ENCODE results near the gene ATP6V0E2.
"Not testable (repeated sequence)": the region's sequence is repeated elsewhere in the genome, so short reads cannot be mapped to it uniquely, and the experiment has no call there.

ATP6V0E2 gene

DNA sequence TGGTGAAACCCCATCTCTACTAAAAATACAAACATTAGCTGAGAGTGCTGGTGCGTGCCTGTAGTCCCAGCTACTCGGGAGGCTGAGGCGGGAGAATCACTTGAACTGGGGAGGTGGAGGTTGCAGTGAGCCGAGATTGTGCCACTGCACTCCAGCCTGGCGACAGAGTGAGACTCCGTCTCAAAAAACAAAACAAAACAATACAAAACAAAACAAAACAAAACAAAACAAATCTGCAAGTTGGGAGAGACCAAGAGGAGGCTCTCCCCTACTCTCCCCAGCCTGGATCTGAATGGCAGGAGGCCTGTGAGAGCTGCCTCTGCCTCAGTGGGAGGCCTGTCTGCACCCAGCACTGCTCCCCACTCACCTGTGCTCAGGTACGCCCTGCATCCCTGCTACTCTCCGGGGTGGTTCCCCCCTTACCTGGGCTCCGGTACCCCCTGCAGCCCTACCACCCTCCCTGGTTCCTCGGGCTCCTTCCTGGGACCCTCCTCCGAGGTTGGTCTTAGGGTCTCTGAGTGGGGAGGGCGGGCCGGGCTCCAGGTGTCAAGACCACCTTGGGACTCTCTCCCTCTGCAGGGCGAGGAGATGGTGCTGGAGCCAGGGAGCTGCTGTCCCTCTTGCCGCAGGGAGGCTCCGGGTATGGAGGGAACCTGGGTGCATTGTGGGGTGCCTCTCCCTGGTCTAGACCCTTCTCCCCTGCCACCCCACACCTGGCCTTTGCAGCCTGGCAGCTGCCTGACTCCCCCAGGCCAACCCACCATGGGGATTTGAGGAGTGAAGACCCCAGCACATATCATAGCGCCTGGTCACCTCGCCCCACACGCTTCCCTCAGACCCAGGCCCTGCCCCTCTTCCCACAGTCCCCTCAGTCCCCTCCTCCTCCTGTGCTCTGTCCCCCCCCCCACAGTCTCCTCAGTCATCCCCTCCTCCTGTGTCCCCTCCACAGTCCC lies 45.1 kb upstream of the ATP6V0E2 start:
- H3K4me1 ChIP-seq (ENCODE audit: control insufficient read depth, low read length), result no peaks in the 10 kb centered on the region
- no peaks in the 10 kb centered on the region for H3F3A ChIP-seq (ENCODE audit: control insufficient read depth, insufficient read depth)
- no peaks in the 10 kb centered on the region for H3K36me3 ChIP-seq (ENCODE audit: control insufficient read depth, low read length)
- no peak overlapping the region for H3K4me2 ChIP-seq (ENCODE audit: low read length)
- H3K79me2 ChIP-seq (ENCODE audit: control insufficient read depth, low read length), result no peaks in the 10 kb centered on the region
- H3K27ac ChIP-seq (ENCODE audit: low read depth, low read length), result no peak overlapping the region
- no peaks in the 10 kb centered on the region for H3K9me3 ChIP-seq (ENCODE audit: control insufficient read depth, insufficient read depth, low read length)
- H3K27me3 ChIP-seq (ENCODE audit: control insufficient read depth, low read length), result peaks cover 14% of the 10 kb centered on the region; the same call in 1 of the 2 replicates
- H4K20me1 ChIP-seq (ENCODE audit: control insufficient read depth, insufficient read depth, low read depth, low read length), result no peaks in the 10 kb centered on the region
- H3K9me2 ChIP-seq (replicated peaks; ENCODE audit: control insufficient read depth, low read length), result no peaks in the 10 kb centered on the region
- TF ChIP-seq EZH2phosphoT487 (IDR thresholded peaks at IDR 0.05; ENCODE audit: borderline replicate concordance, low read length), result no peak
- TF ChIP-seq, protein P1, sequence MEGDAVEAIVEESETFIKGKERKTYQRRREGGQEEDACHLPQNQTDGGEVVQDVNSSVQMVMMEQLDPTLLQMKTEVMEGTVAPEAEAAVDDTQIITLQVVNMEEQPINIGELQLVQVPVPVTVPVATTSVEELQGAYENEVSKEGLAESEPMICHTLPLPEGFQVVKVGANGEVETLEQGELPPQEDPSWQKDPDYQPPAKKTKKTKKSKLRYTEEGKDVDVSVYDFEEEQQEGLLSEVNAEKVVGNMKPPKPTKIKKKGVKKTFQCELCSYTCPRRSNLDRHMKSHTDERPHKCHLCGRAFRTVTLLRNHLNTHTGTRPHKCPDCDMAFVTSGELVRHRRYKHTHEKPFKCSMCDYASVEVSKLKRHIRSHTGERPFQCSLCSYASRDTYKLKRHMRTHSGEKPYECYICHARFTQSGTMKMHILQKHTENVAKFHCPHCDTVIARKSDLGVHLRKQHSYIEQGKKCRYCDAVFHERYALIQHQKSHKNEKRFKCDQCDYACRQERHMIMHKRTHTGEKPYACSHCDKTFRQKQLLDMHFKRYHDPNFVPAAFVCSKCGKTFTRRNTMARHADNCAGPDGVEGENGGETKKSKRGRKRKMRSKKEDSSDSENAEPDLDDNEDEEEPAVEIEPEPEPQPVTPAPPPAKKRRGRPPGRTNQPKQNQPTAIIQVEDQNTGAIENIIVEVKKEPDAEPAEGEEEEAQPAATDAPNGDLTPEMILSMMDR (IDR thresholded peaks at IDR 0.05; ENCODE audit: low read depth, low read length, poor library complexity, severe bottlenecking), result no peak
- no peak overlapping the region for H3K4me3 ChIP-seq (ENCODE audit: low read length)

DNA sequence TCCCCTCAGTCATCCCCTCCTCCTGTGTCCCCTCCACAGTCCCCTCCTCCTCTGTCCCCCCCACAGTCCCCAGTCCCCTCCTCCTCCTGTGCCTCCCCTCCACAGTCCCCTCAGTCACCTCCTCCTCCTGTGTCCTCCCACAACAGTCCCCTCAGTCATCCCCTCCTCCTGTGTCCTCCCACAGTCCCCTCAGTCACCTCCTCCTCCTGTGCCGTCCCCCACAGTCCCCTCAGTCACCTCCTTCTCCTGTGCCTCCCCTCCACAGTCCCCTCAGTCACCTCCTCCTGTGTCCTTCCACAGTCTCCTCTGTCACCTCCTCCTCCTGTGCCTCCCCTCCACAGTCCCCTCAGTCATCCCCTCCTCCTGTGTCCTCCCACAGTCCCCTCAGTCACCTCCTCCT lies 43.2 kb upstream of the ATP6V0E2 start:
- H3K4me1 ChIP-seq (ENCODE audit: control insufficient read depth, low read length); H3K9me2 ChIP-seq (replicated peaks; ENCODE audit: control insufficient read depth, low read length); H3K9me3 ChIP-seq (ENCODE audit: control insufficient read depth, insufficient read depth, low read length); H4K20me1 ChIP-seq (ENCODE audit: control insufficient read depth, insufficient read depth, low read depth, low read length); H3K79me2 ChIP-seq (ENCODE audit: control insufficient read depth, low read length); H3F3A ChIP-seq (ENCODE audit: control insufficient read depth, insufficient read depth); H3K27ac ChIP-seq (ENCODE audit: low read depth, low read length); H3K36me3 ChIP-seq (ENCODE audit: control insufficient read depth, low read length); H3K4me3 ChIP-seq (ENCODE audit: low read length); H3K4me2 ChIP-seq (ENCODE audit: low read length): not testable (repeated sequence)
- peaks cover 29% of the 10 kb centered on the region for H3K27me3 ChIP-seq (ENCODE audit: control insufficient read depth, low read length)

DNA sequence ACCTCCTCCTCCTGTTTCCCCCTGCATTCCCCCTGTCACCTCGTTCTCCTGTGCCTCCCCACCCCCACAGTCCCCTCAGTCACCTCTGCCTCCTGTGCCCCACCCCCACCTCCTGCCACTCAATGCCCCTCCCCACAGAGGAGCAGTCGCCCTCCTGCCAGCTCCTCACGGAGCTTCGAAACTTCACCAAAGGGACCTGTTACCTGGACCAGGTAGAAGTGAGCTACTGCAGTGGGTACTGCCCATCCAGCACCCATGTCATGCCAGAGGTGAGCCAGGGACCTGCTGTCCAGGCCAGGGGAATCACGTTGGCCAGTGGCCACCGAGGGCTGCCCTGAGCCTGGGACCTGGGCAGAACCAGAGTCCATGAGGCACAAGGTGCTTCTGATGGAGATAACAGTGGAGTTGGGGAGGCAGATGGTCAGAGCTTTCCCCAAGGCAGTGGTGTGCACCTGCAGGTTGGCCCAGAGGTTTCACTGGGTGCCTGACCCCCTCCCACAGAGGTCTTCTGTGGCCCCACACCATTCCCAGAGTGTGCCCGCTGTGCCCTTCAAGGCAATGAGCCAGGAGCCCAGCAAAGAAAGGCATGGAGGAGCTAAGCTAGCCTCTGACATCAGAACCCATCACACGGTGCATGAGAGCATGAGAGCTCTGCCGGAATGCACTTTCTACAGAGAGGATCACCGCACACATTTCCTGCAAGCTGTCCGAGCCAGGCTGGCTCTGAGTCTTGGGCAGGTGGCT lies 42.6 kb upstream of the ATP6V0E2 start:
- H3K4me1 ChIP-seq (ENCODE audit: control insufficient read depth, low read length), result no peaks in the 10 kb centered on the region

More for the DNA sequence above, 42.6 kb upstream of the ATP6V0E2 start:
- no peaks in the 10 kb centered on the region for H3K9me3 ChIP-seq (ENCODE audit: control insufficient read depth, insufficient read depth, low read length)
- H3K27ac ChIP-seq (ENCODE audit: low read depth, low read length), result no peak overlapping the region
- H3F3A ChIP-seq (ENCODE audit: control insufficient read depth, insufficient read depth), result no peaks in the 10 kb centered on the region
- no peak overlapping the region for H3K4me3 ChIP-seq (ENCODE audit: low read length)
- no peaks in the 10 kb centered on the region for H3K9me2 ChIP-seq (replicated peaks; ENCODE audit: control insufficient read depth, low read length)
- H3K4me2 ChIP-seq (ENCODE audit: low read length), result no peak overlapping the region
- no peaks in the 10 kb centered on the region for H3K79me2 ChIP-seq (ENCODE audit: control insufficient read depth, low read length)
- TF ChIP-seq, protein P1 (IDR thresholded peaks at IDR 0.05; ENCODE audit: low read depth, low read length, poor library complexity, severe bottlenecking), result no peak
- no peak for TF ChIP-seq EZH2phosphoT487 (IDR thresholded peaks at IDR 0.05; ENCODE audit: borderline replicate concordance, low read length)
- peaks cover 34% of the 10 kb centered on the region for H3K27me3 ChIP-seq (ENCODE audit: control insufficient read depth, low read length)
- no peaks in the 10 kb centered on the region for H4K20me1 ChIP-seq (ENCODE audit: control insufficient read depth, insufficient read depth, low read depth, low read length)
- H3K36me3 ChIP-seq (ENCODE audit: control insufficient read depth, low read length), result no peaks in the 10 kb centered on the region

All from DOHH2 (cell line).